Psoas muscle (tissue), 8 donors: ENCODE measurements around the gene BBX. TPM values are rescaled to one million over a fixed set of nuclear protein-coding genes. Genes with fewer than 3 reads are reported as not detected.

Experiments used
- ATAC-seq, 4 donors: fragments of 200-7000 bp; cut with Tn5 transposase; one replicate each; pipeline ENCODE4 v1.9.1; 2020; ENCODE audit warnings: moderate library complexity in 3 of 4, mild to moderate bottlenecking in 2 of 4
- DNase-seq, 2 donors: peaks; one replicate each; pipeline ENCODE4 v3.0.0-alpha.2; 2020
- H3K27ac ChIP-seq: fragments of 200-600 bp; one replicate; pipeline ENCODE4 v1.8.0; 2022
- H3K27me3 ChIP-seq, 3 donors: fragments of 200-600 bp in 1 of 3; one replicate each; pipeline versions ENCODE4 v1.6.1 to v1.8.0; 2013 to 2022; ENCODE audit warnings: low read length in 2 of 3, mild to moderate bottlenecking in 2 of 3, moderate library complexity in 1 of 3; ENCODE audit not compliant: insufficient read depth in 3 of 3
- H3K36me3 ChIP-seq, 2 donors: fragments of 200-600 bp in 1 of 2; one replicate each; pipeline versions ENCODE4 v1.6.1 to v1.8.0; 2013 to 2022; ENCODE audit warnings: low read depth in 1 of 2, mild to moderate bottlenecking in 1 of 2, moderate library complexity in 1 of 2; ENCODE audit not compliant: insufficient read depth in 1 of 2
- H3K4me1 ChIP-seq: fragments of 200-600 bp; one replicate; pipeline ENCODE4 v1.8.0; 2022
- H3K4me3 ChIP-seq: fragments of 200-600 bp; one replicate; pipeline ENCODE4 v1.8.0; 2022; ENCODE audit warnings: mild to moderate bottlenecking
- H3K9me3 ChIP-seq: fragments of 200-600 bp; one replicate; pipeline ENCODE4 v1.8.0; 2022
- WGBS, 3 donors: extraction: QIAGEN DNeasy Blood & Tissue Kit; methylation state at CpG; one replicate each; pipeline versions ENCODE4 v1.1.6 to v1.1.7; 2013; 5-methylcytosine and 5-hydroxymethylcytosine counted together
- intact Hi-C, 2 donors: fragments of 100-400 bp; cut with DNase I; formaldehyde crosslinking; loops; one replicate each; pipeline versions ENCODE4 v1.11.0 to v1.14.2; 2022
- polyA plus RNA-seq, 3 donors: library from polyadenylated mRNA; stranded (reverse); fragments of 200-250 nt; gene quantifications; one replicate each; pipeline ENCODE4 v1.2.3, GENCODE V29; 2013
- total RNA-seq, 4 donors: library from RNA; stranded (reverse); fragmentation: NEBNext Ultra II Directional in 2 of 4; extraction: Animal tissue kit (Norgen Biotek cat#: 25700) in 2 of 4; gene quantifications; one replicate each; pipeline versions ENCODE4 v1.2.1 to v1.2.4, GENCODE V29; 2021 to 2023
- TF ChIP-seq, protein P1 (sequence below): fragments of 200-600 bp; IDR thresholded peaks from one replicate; pipeline ENCODE4 v1.8.0; 2022; ENCODE audit warnings: antibody characterized with exemption
- donor health status: healthy with polysubstance abuse.
- donor health status: DM: no; HTN: no; CAD: no; lungs with moderate emphysema.
- donor health status: Bipolar disorder and iron deficiency.
- donor health status: healthy.
- donor health status: DM: yes; HTN: yes; CAD: no.
- donor health status: DM: no; HTN: no; CAD: no.
- donor health status: DM: no; HTN: no; CAD: no.
- donor health status: DM: yes; HTN: yes; CAD: no.

The BBX gene
- total and polyA plus RNA-seq, 7 donors, result 2.2 to 30.4 (median 16.2) TPM

DNA sequence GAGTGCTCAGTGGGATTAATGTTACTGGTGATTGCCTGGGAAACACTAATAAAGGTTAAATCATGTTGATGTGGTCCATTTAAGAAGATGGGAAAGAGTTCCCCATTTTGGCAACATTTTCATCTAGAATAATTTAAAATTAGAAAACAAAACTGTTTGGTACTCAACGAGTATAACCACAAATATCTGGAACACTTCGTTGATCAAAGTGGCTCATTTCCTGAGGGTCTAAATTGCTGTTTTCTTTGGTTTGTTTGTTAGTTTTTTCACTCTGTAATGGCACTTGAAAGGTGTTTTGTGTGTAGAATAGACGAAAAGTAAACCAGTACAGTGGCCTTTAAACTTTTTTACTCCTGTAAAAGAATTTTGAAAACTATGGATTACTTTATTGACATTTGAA is 73.9 kb downstream of the BBX start:
- DNase-seq, result no peak
- TF ChIP-seq, protein P1, sequence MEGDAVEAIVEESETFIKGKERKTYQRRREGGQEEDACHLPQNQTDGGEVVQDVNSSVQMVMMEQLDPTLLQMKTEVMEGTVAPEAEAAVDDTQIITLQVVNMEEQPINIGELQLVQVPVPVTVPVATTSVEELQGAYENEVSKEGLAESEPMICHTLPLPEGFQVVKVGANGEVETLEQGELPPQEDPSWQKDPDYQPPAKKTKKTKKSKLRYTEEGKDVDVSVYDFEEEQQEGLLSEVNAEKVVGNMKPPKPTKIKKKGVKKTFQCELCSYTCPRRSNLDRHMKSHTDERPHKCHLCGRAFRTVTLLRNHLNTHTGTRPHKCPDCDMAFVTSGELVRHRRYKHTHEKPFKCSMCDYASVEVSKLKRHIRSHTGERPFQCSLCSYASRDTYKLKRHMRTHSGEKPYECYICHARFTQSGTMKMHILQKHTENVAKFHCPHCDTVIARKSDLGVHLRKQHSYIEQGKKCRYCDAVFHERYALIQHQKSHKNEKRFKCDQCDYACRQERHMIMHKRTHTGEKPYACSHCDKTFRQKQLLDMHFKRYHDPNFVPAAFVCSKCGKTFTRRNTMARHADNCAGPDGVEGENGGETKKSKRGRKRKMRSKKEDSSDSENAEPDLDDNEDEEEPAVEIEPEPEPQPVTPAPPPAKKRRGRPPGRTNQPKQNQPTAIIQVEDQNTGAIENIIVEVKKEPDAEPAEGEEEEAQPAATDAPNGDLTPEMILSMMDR, result no peak
- Histone ChIP-seq H3K27ac (no peak overlapping the region), H3K27me3 (no peaks in the 10 kb centered on the region), H3K4me1 (peaks cover 25% of the 10 kb centered on the region), H3K4me3 (no peak overlapping the region), H3K9me3 (no peaks in the 10 kb centered on the region), H3K36me3 (no peaks in the 10 kb centered on the region)
- ATAC-seq, result no peak
- 57 to 63% (median 58%) methylated on average over 3 of the region's 3 CpGs for WGBS, 3 donors
- intact Hi-C loops, result no loop called here

DNA sequence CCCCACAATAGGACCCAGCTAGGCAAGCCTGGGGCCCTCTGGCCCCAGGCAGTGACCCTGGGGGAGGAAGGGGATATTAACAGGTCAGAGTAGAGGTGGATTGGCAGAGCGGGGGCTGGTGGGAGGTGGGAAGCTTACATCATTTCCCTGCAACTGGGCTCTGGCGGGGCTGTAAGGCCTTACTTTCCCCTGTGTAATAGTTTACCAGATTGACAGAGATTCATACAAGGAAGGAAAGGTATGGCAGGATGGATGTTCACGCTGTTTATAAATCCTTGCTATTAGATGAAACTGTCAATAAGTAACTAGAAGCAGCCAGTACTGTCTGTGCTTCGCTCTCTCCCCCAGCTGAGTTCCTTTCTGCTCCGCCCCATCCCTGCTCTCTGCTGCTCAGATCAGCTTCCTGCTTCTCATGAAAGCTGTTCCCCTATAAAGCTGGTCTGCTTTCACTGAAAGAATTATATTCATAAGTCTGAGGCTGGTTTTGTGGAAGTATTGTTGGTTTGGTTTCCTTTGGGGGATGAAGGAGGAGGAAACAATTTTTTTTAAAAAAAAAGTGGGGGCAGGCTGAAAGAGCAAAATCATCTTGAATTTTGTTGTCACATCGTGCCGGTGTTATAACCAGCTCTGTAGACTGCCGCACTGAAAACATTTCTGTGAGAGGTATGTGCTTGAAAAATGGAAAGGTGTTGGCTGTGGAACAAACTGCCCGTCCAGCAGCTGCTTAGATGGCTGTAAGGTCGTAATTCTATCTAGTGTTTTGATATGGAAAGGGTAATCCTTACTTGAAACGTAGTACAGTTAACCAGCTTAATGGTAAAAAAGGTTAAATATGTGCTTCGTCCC is 76.4 kb downstream of the BBX start:
- peak; percentile 18 to 56 for DNase-seq

DNA sequence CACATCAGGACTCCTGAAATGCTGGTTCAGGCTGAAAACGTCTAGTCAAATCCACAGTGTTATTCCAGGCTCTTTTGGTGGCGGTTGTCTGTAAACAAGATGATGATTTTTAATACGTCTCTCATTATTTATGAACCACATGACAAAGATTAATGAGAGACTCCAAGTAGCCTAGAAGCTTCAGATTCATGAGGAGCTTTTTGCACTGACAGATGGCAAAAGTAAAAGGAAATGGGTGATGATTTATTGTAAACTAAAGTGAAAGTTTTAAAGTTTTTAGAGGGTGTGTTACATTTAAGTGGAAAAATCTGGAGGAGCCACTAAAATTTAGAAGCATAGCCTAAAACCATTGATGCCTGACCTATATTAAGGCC is 77.0 kb downstream of the BBX start:
- 4 to 8% (median 4%) methylated on average over 3 of the region's 3 CpGs for WGBS, 3 donors
- TF ChIP-seq, protein P1, result no peak
- peak overlapping the region; percentile 77 for H3K27ac ChIP-seq
- H3K4me3 ChIP-seq, result peak overlapping the region; percentile 58
- ATAC-seq (peak in 1 of 4 donors; percentile 11), DNase-seq (no peak)
- intact Hi-C loops, result no loop called here
- no peaks in the 10 kb centered on the region for H3K9me3 ChIP-seq
- H3K36me3 ChIP-seq, result no peaks in the 10 kb centered on the region
- H3K27me3 ChIP-seq, result no peaks in the 10 kb centered on the region
- peaks cover 32% of the 10 kb centered on the region for H3K4me1 ChIP-seq

More for the DNA sequence above, 76.4 kb downstream of the BBX start:
- 10 to 16% (median 14%) methylated on average over 12 of the region's 12 CpGs for WGBS, 3 donors
- TF ChIP-seq, protein P1, result no peak
- intact Hi-C loops, result no loop called here
- ATAC-seq, result peak; percentile 61 to 82 (median 72)
- H3K4me3 ChIP-seq, result peak overlapping the region; percentile 58
- H3K27ac ChIP-seq, result peak overlapping the region; percentile 77
- peaks cover 32% of the 10 kb centered on the region for H3K4me1 ChIP-seq
- no peaks in the 10 kb centered on the region for H3K9me3 ChIP-seq
- H3K27me3 ChIP-seq, result no peaks in the 10 kb centered on the region
- no peaks in the 10 kb centered on the region for H3K36me3 ChIP-seq

DNA sequence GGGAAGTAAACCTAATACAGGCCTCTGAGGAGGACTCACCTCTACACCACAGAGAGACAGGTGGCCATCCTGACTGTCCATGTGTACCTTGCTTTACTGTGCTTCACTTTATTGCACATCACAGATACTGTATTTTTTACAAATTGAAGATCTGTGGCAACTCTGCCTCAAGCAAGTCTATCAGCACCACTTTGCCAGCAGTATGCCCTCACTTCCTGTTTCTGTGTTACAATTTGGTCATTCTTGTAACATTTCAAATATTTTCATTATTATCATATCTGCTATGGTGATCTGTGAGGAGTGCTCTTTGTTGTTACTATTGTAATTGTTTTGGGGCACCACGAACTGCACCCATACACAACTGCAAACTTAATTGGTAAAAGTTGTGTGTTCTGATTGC is 78.0 kb downstream of the BBX start:
- H3K27ac ChIP-seq, result no peak overlapping the region

More for the DNA sequence above, 78.0 kb downstream of the BBX start:
- Histone ChIP-seq H3K4me3 (no peak overlapping the region), H3K9me3 (no peaks in the 10 kb centered on the region), H3K4me1 (peaks cover 32% of the 10 kb centered on the region), H3K27me3 (no peaks in the 10 kb centered on the region), H3K36me3 (no peaks in the 10 kb centered on the region)
- DNase-seq (no peak), ATAC-seq (no peak)
- WGBS, 3 donors, result 82 to 94% (median 94%) methylated on average over 1 of the region's 1 CpG
- TF ChIP-seq, protein P1, result no peak
- intact Hi-C loops, result no loop called here
